Measurements from ENCODE around the gene CTNND2.

GRCh38 chr5:11758321-11758720 lies 145.9 kb downstream of the CTNND2 start:
- TF ChIP-seq CTCF (conservative IDR thresholded peaks at IDR 0.05 in 1 of 2, IDR thresholded peaks at IDR 0.05 in 1 of 2; ENCODE audit: extremely low read depth in 1 of 2, insufficient read depth in 1 of 2, low read depth in 1 of 2, low read length in 2 of 2) = no peak
- no peak for TF ChIP-seq EZH2 (IDR thresholded peaks at IDR 0.05; ENCODE audit: borderline replicate concordance, low read length)
